ENCODE measurements around the gene RPSA.
"Not testable (repeated sequence)": the region's sequence is repeated elsewhere in the genome, so short reads cannot be mapped to it uniquely, and the experiment has no call there.

The RPSA gene

DNA sequence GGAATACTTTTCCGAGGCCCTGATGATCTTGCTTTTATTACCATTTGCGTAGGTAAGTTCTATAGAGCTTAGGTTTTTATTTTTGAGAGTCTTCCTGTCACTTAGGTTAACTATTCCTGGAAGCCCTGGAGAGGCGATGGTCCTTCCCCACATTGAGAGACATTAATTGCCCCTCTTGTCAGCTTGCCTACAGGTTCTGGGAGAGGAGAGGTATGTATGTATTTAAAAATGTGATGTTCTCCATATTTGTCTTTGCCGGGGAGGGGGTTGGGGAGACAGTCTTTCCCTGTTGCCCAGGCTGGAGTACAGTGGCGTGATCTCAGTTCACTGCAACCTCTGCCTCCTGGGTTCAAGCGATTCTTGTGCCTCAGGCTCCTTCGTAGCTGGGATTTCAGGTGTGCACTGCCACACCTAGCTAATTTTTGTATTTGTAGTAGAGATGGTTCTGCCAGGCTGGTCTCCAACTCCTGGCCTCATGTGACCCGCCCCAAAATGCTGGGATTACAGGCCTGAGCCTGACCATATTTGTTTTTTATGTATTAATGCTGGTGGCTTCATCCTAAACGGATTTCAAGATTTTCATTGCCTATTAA lies 6.2 kb downstream of the RPSA start:
- no peak for DNase-seq (ENCODE audit: low read depth, low spot score)
- in situ Hi-C loops (cut with HindIII; ENCODE audit: low sequenced_read_pairs) = no loop called here
- H3K4me3 ChIP-seq (ENCODE audit: low read depth, low read length) = no peak overlapping the region
- TF ChIP-seq CTCF (IDR thresholded peaks at IDR 0.05; ENCODE audit: low read depth, low read length) = no peak

GRCh38 chr3:39413691-39414420 lies 7.3 kb downstream of the RPSA start:
- TF ChIP-seq CTCF (IDR thresholded peaks at IDR 0.05; ENCODE audit: low read depth, low read length) = no peak
- in situ Hi-C loops (cut with HindIII; ENCODE audit: low sequenced_read_pairs) = no loop called here
- DNase-seq (ENCODE audit: low read depth, low spot score) = no peak
- no peak overlapping the region for H3K4me3 ChIP-seq (ENCODE audit: low read depth, low read length)

DNA sequence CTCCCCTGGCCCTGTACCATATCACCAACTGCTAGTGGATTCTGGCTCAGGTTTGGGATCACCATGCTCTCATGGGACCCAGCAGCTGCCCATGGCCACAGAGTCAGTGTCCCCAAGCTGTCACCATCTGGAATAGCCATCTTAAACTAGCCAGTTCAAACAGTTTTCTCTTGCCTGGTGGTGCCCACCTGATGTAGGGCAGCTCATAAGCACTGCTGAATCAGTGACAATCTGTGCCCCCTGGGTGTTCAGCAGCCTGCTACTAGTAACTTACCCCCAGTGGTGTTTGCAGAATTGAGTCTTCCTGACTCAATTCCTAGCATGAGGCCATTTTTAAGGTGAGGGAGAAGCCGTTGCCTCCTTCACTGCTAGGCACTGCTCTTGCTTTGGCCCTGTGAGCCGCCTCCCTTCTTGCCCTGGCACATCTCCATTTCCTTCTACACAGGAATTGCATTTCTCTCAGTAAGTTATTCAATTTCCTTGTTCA lies 7.9 kb downstream of the RPSA start:
- H3K4me3 ChIP-seq (ENCODE audit: low read depth, low read length) = no peak overlapping the region
- in situ Hi-C loops (cut with HindIII; ENCODE audit: low sequenced_read_pairs) = no loop called here
- no peak for TF ChIP-seq CTCF (IDR thresholded peaks at IDR 0.05; ENCODE audit: low read depth, low read length)
- no peak for DNase-seq (ENCODE audit: low read depth, low spot score)

- H3K4me3 ChIP-seq (ENCODE audit: low read depth, low read length); DNase-seq (ENCODE audit: low read depth, low spot score); in situ Hi-C loops (cut with HindIII; ENCODE audit: low sequenced_read_pairs): not testable (repeated sequence)
Observed at GRCh38 chr3:39415302-39415701, 8.8 kb downstream of the RPSA start.

GRCh38 chr3:39415983-39416382 lies 9.5 kb downstream of the RPSA start:
- DNase-seq (ENCODE audit: low read depth, low spot score) = no peak
- TF ChIP-seq CTCF (IDR thresholded peaks at IDR 0.05; ENCODE audit: low read depth, low read length) = no peak
- in situ Hi-C loops (cut with HindIII; ENCODE audit: low sequenced_read_pairs) = no loop called here
- no peak overlapping the region for H3K4me3 ChIP-seq (ENCODE audit: low read depth, low read length)

GRCh38 chr3:39416998-39417397 lies 10.5 kb downstream of the RPSA start:
- in situ Hi-C loops (cut with HindIII; ENCODE audit: low sequenced_read_pairs); H3K4me3 ChIP-seq (ENCODE audit: low read depth, low read length); DNase-seq (ENCODE audit: low read depth, low spot score): not testable (repeated sequence)

DNA sequence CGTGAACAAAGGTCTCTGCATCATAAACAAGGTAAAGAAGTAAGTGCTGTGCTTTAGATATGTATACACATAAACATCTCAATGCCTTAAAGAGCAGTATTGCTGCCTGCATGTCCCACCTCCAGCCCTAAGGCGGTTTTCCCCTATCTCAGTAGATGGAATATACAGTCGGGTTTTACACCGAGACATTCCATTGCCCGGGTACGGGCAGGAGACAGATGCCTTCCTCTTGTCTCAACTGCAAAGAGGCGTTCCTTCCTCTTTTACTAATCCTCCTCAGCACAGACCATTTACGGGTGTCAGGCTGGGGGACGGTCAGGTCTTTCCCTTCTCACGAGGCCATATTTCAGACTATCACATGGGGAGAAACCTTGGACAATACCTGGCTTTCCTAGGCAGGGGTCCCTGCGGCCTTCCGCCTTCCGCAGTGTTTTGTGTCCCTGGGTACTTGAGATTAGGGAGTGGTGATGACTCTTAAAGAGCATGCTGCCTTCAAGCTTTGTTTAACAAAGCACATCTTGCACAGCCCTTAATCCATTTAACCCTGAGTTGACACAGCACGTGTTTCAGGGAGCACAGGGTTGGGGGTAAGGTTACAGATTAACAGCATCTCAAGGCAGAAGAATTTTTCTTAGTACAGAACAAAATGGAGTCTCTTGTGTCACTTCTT lies 12.2 kb downstream of the RPSA start:
- H3K4me3 ChIP-seq (ENCODE audit: low read depth, low read length); DNase-seq (ENCODE audit: low read depth, low spot score); in situ Hi-C loops (cut with HindIII; ENCODE audit: low sequenced_read_pairs): not testable (repeated sequence)

DNA sequence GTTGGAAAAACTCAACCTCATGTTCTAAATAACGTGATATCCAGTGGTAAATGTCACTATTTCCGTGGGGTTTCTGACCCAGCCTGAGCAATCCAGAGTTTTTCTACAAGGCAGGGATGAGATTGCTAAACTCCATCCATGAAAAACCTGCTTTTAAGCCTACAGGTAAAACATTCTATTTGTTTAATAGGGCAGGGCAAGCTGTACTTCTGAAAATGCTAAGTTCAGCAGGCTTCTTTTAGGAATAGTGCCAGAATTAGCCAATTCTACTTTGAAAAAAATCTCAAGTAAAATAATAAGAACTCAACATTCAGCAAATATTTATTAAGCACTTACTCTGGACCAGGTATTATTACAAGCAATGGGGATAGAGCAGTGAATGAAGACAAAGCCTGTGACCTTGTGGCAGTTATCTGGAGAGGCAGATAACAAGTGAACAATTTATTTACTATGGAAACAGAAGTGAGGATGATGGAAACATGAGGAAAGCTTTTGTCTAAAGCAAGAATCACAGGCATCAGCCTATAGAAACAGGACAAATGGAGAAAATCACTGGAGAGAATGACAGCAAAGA lies 13.3 kb downstream of the RPSA start:
- TF ChIP-seq CTCF (IDR thresholded peaks at IDR 0.05; ENCODE audit: low read depth, low read length) = no peak
- in situ Hi-C loops (cut with HindIII; ENCODE audit: low sequenced_read_pairs) = no loop called here
- no peak overlapping the region for H3K4me3 ChIP-seq (ENCODE audit: low read depth, low read length)
- DNase-seq (ENCODE audit: low read depth, low spot score) = no peak
